ENCODE measurements around the gene CPXM1.

GRCh38 chr20:2752567-2753460 is 47.6 kb downstream of the CPXM1 start:
- TF ChIP-seq CTCF (IDR thresholded peaks at IDR 0.05) (peak; percentile 46 to 70 (median 62)), POLR2AphosphoS5 (IDR thresholded peaks at IDR 0.05) (no peak), POLR2A (IDR thresholded peaks at IDR 0.05) (no peak)

Measured in upper lobe of left lung (tissue), 4 donors.